HG02852 (cell line): ENCODE results near the gene WNT2.

Source experiments
- ATAC-seq: cut with Tn5 transposase; IDR thresholded peaks from one replicate; pipeline ENCODE4 v1.9.1; 2021; ENCODE audit warnings: mild to moderate bottlenecking, moderate library complexity; ENCODE audit not compliant: unreplicated experiment

Gene WNT2

DNA sequence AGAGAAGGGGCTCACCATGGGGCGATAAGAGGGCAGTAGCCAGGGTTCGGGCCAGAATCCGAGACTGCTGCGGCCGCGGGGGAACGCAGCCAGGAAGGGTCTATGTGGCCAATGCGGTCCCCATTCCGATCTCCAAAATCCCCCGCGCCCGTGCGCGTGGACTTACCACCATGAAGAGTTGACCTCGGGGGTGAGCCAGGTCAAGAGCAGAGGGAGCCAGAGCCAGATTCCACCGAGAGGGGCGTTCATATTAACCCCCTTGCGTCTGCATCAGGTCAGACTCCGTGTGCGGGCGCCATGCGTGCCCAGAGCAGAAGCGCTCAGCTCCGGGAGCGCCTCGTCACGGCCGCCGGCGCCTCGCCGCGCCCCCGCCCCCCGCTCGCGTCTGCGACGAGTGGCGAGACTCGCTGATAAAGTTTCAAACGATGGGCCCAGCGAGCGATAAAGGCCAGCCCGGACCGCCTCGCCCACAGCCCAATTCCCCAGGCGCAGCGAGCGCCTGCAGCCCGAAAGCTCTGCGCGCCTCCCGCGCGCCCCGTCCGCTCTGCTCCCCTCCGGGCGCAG lies at the start of gene WNT2:
TSS of gene WNT2 (minus strand) at position 318 of the 564 bp plus-strand sequence. CDS start at position 249, 69 bp downstream.
- ATAC-seq, result no peak

DNA sequence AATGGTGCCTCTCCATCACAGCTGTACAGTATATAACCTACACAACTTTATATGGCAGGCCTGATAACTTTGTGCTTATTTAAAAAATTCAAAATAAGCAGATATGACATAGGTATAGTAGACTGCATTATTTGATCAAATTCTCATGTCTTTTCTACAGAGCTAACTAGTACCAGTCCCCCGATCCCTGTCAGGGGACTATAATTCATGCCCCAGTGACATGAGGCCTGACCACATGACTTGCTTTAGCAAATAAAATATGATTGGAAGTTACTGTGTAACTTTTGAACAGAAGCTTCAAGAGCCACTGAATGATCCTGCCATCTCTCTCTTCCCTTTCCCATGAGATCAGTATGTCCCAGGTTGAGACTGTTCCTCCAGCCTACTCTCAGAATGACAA lies 49.2 kb upstream of the WNT2 start:
- no peak for ATAC-seq

DNA sequence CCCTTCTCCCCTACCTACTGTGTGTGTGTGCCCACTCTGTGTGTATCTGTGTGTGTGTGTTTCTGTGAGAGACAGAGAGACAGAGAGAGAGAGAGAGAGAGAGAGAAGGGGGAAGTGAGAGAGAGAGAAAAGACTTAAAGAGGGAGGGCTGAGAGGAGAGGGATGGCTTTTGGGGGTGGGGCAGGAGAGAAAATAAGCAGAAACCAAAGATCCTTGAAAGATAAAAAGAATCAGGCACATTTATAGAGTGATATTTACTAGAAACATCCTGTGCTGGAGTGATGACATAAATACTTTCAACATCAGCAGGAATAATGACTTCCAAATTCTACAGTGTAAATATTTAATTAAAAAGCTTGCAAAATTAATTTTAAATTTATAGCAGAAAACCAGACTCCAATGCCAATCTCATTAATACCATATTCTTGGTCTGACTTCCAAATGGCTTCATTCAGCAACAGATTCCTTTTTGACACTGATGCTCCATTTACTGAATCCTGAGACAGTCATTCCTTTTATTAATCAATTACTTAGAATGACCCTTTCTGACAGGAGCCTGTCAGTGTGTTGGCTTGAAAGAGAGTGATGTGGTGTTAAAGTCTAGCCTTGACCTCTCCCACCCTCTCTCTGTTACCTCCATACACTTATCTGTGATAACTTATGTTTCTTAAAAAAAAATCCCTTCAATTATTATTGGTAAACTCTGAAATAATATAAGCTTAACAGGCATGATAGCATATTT lies 41.7 kb upstream of the WNT2 start:
- ATAC-seq, result no peak

DNA sequence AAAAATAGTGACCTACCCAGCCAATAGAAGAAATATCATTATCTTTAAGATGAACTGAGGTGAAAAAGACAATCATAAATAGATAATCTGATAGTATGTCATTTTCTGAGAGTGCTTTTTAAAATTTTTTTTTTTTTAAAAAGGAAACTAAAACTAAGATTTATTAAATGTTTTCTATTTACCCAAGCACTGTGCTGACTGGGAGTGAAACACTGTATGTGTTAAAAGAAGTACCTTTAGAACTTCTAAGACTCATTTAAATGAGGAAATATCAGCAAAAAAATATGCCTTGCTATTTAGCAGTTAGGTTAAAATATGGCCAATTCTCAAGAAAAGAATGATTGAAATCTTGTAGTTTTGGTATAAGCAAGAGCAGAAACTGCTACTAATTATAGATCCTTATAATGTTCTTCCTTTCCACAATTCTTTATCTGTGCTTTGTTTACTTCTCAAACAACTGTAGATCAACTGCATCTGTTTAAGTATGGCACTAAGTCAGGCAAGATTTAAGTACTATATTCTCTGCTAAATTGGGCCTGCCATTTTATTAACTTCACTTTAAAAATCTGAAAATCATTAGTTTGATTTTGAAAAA lies 39.5 kb upstream of the WNT2 start:
- ATAC-seq, result peak; percentile 61

DNA sequence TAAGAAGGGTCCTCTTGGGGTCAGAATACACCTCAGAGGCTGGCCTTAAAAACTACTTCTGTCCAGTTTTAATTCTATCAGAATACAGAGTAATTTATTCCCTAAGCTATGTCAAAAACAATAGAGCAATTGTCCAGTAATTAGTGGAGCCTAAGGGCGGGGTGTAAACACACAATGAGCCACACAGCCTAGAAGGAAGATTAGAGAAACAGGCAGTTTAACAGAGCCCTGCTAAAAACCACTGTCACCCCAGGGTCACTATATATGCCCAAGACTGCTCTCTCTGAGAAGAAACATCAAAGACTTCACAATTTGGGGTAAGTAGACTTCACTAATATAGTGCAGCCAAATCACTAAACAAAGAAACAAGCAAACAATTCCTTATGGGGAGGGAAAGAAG lies 27.2 kb upstream of the WNT2 start:
- ATAC-seq, result no peak

DNA sequence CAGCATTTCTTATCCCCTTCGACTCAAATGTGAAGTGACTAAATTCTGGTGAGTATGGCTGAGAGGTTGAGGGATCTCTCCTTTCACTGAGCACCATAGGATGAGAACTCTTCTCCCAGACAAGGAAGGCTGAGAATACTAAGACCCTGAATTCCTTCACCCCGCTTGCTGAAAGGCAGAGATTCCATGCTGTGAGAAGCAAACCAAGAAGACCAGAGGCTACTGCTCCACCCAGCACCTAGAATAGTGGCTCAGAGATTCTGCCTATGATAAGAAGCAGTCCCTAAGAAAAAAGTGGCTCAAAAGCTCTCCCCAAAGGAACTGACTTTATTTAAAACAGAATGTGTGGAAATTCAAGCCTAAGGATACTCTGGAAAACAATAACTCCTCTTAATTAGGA lies 26.7 kb upstream of the WNT2 start:
- ATAC-seq, result no peak

DNA sequence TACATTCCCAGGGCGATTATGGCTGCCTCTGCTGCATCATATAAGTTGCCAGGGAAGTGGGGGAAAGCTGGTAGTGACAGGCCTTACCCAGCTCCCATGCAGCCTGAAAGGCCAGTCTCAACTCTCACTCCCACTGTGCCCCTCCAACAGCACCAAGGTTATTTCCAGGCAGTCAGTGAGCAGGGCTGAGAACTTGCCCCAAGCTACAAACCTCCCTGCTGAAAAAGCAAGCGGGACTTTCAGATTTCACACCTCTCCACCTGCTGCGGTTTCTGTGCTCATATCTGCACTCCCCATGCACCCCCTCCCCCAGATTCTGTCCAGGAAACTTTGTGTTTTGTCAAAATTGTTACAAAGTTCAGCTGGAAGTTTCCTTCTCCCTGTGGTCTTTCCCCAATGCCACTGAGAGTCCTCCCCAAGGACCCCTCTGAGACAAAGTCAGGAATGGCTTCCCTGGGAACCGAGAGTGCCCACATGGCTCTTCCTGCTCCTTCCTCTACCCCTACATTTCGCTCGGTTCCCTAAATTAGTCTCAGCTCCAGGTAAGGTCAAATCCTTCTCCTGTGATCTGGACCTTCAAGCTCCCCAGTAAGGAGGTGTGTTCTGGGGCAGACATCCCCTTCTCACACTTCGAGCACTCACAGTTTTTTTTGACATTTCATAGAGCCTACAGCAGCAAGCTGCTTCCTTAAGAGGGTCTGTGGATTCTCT lies 25.3 kb upstream of the WNT2 start:
- ATAC-seq, result peak; percentile 95

DNA sequence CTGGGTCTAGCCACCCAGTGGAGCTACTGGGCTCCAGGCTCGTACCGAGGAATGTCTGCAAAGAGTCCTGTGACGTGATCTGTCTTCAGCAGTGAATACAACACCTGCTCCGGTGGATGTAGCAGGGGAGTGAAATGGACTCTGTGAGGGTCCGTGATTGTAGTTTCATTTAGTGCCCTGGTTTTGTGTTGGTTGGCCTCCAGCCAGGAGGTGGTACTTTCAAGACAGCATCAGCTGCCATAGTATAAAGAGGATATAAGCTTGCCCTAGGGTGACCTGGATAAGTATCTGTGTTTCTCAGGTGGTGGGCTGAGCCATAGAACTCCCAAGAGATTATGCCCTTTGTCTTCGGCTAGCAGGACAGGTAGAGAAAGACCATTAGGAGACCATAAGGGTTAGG lies 24.6 kb upstream of the WNT2 start:
- ATAC-seq, result no peak

DNA sequence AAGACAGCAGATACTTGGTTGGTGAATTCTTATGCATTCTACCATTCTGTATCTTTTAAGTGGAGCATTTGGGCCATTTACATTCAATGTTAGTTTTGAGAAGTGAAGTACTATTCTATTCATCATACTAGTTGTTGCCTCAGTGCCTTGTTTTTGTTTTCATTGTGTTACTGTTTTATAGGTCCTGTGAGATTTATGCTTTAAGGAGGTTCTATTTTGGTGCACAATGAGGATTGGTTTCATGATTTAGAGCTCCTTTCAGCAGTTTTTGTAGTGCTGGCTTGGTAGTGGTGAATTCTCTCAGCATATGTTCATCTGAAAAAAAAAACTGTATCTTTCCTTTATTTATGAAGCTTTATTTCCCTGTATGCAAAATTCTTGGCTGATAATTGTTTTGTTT lies 23.3 kb upstream of the WNT2 start:
- no peak for ATAC-seq

DNA sequence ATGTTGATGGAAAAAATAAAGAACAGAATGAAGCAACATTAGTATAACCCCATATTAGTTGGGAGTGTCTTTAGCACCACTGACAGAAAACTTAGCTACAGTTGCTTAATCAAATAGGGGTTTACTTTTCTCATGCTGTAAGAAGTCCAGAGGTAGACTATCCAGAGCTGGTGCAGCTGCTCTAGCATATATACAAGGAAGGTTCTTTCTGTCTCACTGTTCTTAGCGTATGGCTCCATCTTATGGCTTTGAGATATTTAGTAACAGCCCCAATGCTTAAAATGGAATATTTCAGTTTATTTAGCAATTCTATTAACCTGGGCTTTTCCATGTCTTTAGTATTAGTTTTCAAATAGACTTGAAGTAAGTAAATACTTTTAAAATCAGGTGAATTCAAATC lies 15.2 kb upstream of the WNT2 start:
- no peak for ATAC-seq

DNA sequence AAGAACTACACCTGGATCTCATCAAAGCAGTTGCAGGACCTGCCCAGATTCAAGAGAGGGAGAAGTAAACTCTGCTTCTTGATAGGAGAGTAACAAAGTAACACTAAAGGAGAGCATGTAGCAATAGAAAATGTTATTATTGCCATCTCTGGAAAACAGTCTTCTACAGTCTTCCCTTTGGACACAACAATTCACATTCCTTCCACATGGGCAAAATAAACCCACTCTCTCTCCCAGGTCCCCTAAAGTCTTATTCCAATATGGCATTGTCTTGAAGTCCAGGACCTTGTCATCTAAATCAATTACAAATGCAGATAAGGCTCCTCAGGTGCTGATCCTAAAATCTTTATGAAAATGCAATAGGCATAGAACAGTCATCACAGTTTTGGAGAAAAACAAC lies 10.3 kb upstream of the WNT2 start:
- no peak for ATAC-seq

DNA sequence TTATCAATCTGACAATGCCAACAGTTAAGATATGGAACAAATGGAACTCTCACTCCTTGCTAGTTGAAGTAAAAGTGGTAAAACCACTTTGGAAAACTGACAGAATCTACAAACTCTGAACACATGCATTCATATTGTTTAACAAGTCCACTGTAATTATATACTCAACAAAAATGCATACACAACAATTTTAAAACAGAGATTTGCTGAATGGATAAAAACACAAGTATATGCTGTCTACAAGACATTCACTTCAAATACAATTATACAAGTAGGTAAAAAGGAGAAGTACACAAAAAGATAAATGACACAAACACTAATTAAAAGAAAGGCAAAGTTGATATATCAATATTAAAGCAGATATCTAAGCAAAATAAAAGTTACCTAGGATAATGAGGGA lies 9.2 kb upstream of the WNT2 start:
- no peak for ATAC-seq

DNA sequence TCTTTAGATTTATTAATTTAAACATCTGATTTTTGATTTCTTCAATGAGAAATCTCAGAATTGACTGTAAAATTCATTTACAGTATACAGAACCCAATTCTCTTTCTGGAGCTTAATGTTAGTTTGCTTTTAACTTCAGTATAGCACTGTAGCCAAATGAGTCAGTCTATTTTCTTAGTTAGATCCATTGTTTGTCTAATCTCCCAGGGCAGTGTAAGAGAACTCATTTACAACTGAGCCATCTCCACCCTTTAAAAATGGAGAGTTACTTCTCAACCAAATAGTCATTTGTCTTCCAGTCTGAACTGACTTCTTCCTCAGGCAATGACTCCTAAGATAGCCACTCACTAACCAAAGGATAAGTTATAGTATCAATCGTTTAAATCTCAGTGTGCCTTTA lies 3.0 kb upstream of the WNT2 start:
- ATAC-seq, result no peak

DNA sequence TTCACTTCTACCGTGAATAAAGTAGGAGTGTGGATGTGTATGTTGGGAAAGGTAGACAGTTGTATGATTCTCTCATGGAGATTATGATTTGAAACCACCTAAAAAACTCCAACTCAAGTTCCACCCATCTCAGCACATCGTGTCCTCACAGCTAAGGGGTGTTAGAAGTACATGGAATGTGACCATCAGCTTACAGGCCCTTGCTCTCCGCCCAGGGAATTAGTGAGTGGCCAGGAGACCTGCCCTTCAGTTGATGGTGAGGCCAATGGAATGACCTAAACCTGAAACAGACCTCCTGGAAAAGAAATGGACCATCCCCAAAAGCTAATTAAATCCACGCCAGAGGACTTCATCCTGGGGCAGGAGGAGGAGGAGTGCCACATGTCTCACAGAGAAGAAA lies 2.1 kb upstream of the WNT2 start:
- ATAC-seq, result no peak

DNA sequence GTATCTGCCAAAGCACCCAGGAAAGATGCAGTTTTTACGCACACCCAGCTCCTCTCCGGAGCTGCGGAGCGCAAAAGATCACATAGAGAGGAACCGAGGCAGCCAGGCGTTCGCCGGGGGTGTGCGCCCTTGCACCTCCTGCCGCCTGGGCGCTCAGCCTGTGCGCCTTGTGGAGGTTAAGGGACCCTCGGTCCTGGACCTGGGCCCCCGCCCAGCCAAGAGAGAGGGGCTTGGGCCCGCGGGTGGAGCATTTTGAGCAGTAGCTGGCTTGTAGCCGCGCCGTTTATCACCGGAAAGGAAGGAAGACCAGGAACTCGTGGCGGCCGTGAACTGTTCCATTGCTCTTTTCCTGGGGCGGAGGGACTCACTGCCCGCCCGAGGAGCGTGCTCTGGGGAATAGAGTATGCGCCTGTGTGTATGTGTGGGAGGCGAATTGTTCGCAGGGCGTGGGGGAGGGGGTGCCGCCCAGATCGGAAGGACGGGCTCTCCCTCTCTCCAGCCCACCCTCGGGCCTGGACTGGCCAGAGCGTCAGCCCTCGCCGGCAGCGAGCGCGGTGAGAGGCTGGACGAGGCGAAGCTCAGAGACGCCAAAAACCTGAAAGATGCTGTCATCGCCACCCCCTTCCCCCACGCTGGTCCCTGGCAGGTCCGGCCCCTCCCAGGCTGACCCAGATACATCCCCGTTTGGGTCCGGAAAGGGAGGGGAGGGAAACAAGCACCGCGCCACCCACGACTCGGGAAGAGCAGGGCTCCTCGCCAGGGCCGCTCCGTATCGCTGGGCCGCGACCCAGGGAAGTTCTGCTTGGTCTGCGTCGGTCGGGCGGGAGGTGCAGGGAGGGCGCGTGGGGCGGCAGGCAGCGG lies 1.2 kb upstream of the WNT2 start:
- ATAC-seq, result no peak

DNA sequence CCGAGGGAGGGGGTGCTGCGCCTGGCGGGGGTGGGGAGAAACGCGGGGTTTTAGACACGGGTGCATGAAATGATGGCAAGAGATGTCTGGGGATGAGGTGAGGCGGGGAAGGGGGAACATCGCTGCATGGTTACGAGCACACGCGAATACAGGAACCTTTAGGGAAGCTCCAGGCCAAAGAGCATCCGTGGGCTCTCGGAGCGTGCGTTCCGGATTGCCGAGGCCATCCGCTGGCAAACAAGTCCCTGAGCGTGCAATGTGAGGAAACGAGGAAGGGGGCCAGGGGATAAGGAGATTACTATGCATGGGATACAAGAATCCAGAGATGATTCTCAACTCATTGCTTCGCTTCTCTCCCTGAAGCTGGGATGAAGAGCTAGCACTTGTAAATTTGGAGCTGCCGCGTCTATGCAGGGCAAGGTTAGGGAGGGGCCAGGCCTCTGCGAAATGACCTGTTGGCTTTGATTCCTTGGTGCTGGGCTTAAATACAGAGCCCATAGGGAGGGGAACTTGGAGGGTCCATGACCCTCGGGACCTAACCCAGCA lies 520 bp upstream of the WNT2 start:
- ATAC-seq, result no peak

DNA sequence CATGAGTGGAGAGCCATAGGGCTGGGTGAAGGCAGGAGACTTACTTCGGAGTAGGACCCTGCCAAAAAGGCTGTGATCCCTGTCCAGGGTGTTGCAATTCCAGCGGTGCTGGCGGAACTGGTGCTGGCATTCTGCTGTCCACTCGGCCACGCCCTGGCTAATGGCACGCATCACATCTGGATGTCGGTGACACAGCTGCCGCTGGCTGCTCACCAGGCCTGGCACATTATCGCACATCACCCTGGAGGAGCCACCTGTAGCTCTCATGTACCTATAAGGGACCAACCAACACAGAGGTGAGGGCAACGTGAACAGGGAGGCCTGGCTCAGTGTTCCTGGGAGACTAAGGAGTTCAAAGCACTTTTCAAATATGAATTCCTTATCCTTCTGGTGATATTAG lies 2.3 kb downstream of the WNT2 start:
- no peak for ATAC-seq

DNA sequence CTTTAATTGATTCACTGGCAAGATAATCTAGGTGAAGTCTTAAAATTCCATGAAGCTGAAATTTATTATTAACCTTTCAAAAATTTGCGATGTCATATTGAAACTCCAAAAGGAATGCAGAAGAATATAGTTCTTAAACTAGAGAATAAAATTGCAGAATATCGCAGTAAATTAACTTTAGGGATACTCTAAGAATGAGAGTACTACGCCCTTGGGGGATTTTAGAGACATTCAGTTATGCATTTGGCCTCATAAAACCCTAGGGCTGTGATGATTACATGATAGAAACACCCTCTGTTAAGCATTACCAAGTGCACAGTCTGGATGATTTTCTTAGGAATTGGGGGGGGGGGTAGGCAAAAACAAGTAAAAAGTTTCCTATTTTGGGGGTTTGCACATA lies 3.7 kb downstream of the WNT2 start:
- no peak for ATAC-seq

DNA sequence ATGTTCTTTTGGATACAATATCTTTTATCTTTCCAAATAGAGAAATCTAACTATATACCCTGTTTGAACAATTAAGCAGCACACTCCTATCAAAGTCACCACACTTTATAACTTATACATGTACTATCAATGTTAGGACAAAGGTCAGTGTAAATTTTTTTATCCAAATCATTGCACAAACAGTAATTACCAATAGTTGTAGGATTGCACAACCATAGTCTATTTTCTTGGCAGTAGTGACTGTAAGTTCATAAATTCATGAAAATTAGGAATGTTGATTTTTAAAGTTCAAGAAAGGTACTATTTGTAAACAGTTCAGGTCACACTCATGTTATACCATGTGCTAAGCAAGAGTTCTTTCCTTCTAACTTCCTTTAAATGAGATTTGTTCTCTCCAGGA lies 9.3 kb downstream of the WNT2 start:
- no peak for ATAC-seq
